NCI-H2196 treated with DMSO at 0.1 percent for 48 hours (cell line): Measurements from ENCODE around the gene PRKRIP1.
"Not testable (repeated sequence)": the region's sequence is repeated elsewhere in the genome, so short reads cannot be mapped to it uniquely, and the experiment has no call there.

Source experiments
- DNase-seq: peaks from one replicate; lab custom pipeline; 2025; ENCODE audit not compliant: unreplicated experiment; lab: John Stamatoyannopoulos, UW

PRKRIP1 gene

GRCh38 chr7:102455596-102455995 is 59.4 kb downstream of the PRKRIP1 start:
- no peak for DNase-seq

GRCh38 chr7:102456327-102456726 is 60.2 kb downstream of the PRKRIP1 start:
- no peak for DNase-seq

- no peak for DNase-seq
Measured at GRCh38 chr7:102457352-102457924, 61.3 kb downstream of the PRKRIP1 start.

- DNase-seq = no peak
Measured at GRCh38 chr7:102459221-102459844, 63.2 kb downstream of the PRKRIP1 start.

GRCh38 chr7:102460467-102460866 is 64.3 kb downstream of the PRKRIP1 start:
- no peak for DNase-seq

- no peak for DNase-seq
Measured at GRCh38 chr7:102463841-102464576, 67.8 kb downstream of the PRKRIP1 start.

GRCh38 chr7:102464577-102465280 is 68.6 kb downstream of the PRKRIP1 start, which contains the start of the genes ALKBH4 and LRWD1:
ALKBH4 (minus strand) TSS chr7:102464863; CDS start chr7:102464836, 27 bp downstream.
LRWD1 (plus strand) TSS chr7:102464984; CDS start chr7:102465081, 97 bp downstream.
- DNase-seq = peak; percentile 82

- no peak for DNase-seq
Measured at GRCh38 chr7:102466097-102466496, 69.9 kb downstream of the PRKRIP1 start.

GRCh38 chr7:102467581-102468477 is 71.7 kb downstream of the PRKRIP1 start:
- DNase-seq = no peak

- no peak for DNase-seq
Measured at GRCh38 chr7:102468478-102469350, 72.6 kb downstream of the PRKRIP1 start.

GRCh38 chr7:102469351-102469971 is 73.3 kb downstream of the PRKRIP1 start:
- no peak for DNase-seq

- DNase-seq = no peak
Measured at GRCh38 chr7:102469972-102470825, 74.0 kb downstream of the PRKRIP1 start.

GRCh38 chr7:102471791-102472125 is 75.6 kb downstream of the PRKRIP1 start:
- no peak for DNase-seq

GRCh38 chr7:102472126-102473041 is 76.2 kb downstream of the PRKRIP1 start:
- DNase-seq = no peak

- DNase-seq = no peak
Measured at GRCh38 chr7:102473271-102473991, 77.3 kb downstream of the PRKRIP1 start.

GRCh38 chr7:102474116-102474515 is 78.0 kb downstream of the PRKRIP1 start:
- not testable (repeated sequence) for DNase-seq
